SK-MEL-5 (cell line): ENCODE data around the gene SEMA7A. TPM values are rescaled to one million over a fixed set of nuclear protein-coding genes. Genes with fewer than 3 reads are reported as not detected.
A peak's percentile ranks its signal among the peaks of the same experiment; 100 is the strongest.

Experiments
- DNase-seq: peaks from one replicate; pipeline ENCODE4 v3.0.0-alpha.2; 2016; ENCODE audit warnings: low read depth, low spot score
- in situ Hi-C: cut with HindIII; loops from 2 replicates; pipeline ENCODE4 v1.10.0; 2016; ENCODE audit warnings: low sequenced_read_pairs, high pct_unique_total_duplicates, low pct_unique_long_range_greater_than_20kb
- total RNA-seq: library from RNA; depleted of rRNA; stranded (reverse); fragments of >200 nt; shearing (Covaris generic); gene quantifications from 2 replicates; pipeline ENCODE4 v1.2.3, GENCODE V29; 2014

Gene SEMA7A
- total RNA-seq, 1 experiment from 2014 or later = 15.5 TPM

GRCh38 chr15:74454764-74455500 is 21.2 kb upstream of the SEMA7A start:
- in situ Hi-C loops = no loop called here
- DNase-seq = no peak

- no peak for DNase-seq
- in situ Hi-C loops = no loop called here
Measured at GRCh38 chr15:74453925-74454763, 20.4 kb upstream of the SEMA7A start.

GRCh38 chr15:74451861-74452835 is 18.4 kb upstream of the SEMA7A start:
- in situ Hi-C loops = no loop called here
- DNase-seq = no peak

- in situ Hi-C loops = no loop called here
- DNase-seq = no peak
Measured at GRCh38 chr15:74451322-74451721, 17.6 kb upstream of the SEMA7A start.

GRCh38 chr15:74449643-74450205 is 16.0 kb upstream of the SEMA7A start:
- in situ Hi-C loops = no loop called here
- DNase-seq = no peak

GRCh38 chr15:74449095-74449494 is 15.3 kb upstream of the SEMA7A start:
- in situ Hi-C loops = no loop called here

GRCh38 chr15:74445816-74446763 is 12.3 kb upstream of the SEMA7A start:
- in situ Hi-C loops = no loop called here
- no peak for DNase-seq

More at GRCh38 chr15:74449095-74449494, 15.3 kb upstream of the SEMA7A start:
- no peak for DNase-seq

- in situ Hi-C loops = no loop called here
Measured at GRCh38 chr15:74444106-74445062, 10.6 kb upstream of the SEMA7A start.

GRCh38 chr15:74443100-74443909 is 9.5 kb upstream of the SEMA7A start:
- no peak for DNase-seq
- in situ Hi-C loops = no loop called here

More at GRCh38 chr15:74444106-74445062, 10.6 kb upstream of the SEMA7A start:
- DNase-seq = no peak

- in situ Hi-C loops = no loop called here
- DNase-seq = no peak
Measured at GRCh38 chr15:74442604-74443003, 8.8 kb upstream of the SEMA7A start.

- in situ Hi-C loops = no loop called here
Measured at GRCh38 chr15:74442063-74442462, 8.3 kb upstream of the SEMA7A start.

GRCh38 chr15:74441248-74441941 is 7.6 kb upstream of the SEMA7A start:
- in situ Hi-C loops = no loop called here
- DNase-seq = no peak

More at GRCh38 chr15:74442063-74442462, 8.3 kb upstream of the SEMA7A start:
- no peak for DNase-seq

- in situ Hi-C loops = no loop called here
Measured at GRCh38 chr15:74438721-74439316, 5.1 kb upstream of the SEMA7A start.

GRCh38 chr15:74438206-74438605 is 4.4 kb upstream of the SEMA7A start:
- in situ Hi-C loops = no loop called here
- no peak for DNase-seq

More at GRCh38 chr15:74438721-74439316, 5.1 kb upstream of the SEMA7A start:
- peak; percentile 84 for DNase-seq
